NCI-H2081 (cell line): Measurements from ENCODE around the gene CFAP52.
"Not testable (repeated sequence)": the region's sequence is repeated elsewhere in the genome, so short reads cannot be mapped to it uniquely, and the experiment has no call there.

ENCODE experiments used
- DNase-seq, 2 experiments: peaks; one replicate each; lab custom pipeline; 2025; lab: John Stamatoyannopoulos, UW

Gene CFAP52, protein sequence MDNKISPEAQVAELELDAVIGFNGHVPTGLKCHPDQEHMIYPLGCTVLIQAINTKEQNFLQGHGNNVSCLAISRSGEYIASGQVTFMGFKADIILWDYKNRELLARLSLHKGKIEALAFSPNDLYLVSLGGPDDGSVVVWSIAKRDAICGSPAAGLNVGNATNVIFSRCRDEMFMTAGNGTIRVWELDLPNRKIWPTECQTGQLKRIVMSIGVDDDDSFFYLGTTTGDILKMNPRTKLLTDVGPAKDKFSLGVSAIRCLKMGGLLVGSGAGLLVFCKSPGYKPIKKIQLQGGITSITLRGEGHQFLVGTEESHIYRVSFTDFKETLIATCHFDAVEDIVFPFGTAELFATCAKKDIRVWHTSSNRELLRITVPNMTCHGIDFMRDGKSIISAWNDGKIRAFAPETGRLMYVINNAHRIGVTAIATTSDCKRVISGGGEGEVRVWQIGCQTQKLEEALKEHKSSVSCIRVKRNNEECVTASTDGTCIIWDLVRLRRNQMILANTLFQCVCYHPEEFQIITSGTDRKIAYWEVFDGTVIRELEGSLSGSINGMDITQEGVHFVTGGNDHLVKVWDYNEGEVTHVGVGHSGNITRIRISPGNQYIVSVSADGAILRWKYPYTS

GRCh38 chr17:9576521-9577372 is at the start of gene CFAP52:
CFAP52 (plus strand) TSS chr17:9576642; CDS start chr17:9576696, 54 bp downstream.
- peak; percentile 9 to 22 for DNase-seq

- no peak for DNase-seq
Measured at GRCh38 chr17:9527788-9528187, 48.7 kb upstream of the CFAP52 start.

GRCh38 chr17:9529033-9529700 is 47.3 kb upstream of the CFAP52 start:
- no peak for DNase-seq

- DNase-seq: no peak
Measured at GRCh38 chr17:9531034-9531433, 45.4 kb upstream of the CFAP52 start.

DNA sequence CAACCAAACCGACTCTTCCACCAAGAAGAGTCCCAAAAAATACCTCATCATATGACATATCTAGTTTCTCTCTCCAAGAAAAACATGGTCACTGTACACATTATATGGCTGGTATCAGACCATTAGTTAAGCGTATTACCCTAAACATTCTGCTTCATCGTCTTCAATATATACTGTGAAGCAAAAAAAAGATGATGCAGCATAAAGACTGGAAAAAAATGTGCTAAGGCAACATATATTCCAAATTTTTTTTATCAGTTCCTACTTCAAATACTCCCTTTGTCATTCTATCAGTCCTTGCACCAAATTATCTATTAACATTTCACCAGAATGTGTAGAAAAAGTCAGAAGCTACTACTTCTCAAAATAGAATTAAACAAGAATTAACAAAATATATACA is 43.7 kb upstream of the CFAP52 start:
- no peak for DNase-seq

- no peak for DNase-seq
Measured at GRCh38 chr17:9533441-9533840, 43.0 kb upstream of the CFAP52 start.

DNA sequence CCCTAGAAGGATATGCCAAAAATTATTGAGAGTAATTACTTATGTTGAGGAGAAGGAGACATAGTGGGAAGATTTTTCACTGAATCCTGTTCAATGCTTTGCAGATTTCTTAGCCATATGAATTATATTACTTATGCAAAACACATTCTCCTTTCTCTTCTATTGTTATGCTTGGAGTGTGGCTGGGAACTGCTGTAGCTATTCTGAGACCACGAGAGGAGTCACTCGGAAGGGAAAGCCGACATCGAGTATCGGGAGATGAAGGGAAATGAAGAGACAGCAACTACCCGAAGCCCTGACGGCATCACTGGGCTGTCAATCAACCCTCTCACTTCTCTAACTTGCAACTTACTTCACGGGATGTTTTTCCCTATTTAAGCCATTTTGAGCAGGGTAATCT is 40.4 kb upstream of the CFAP52 start:
- DNase-seq: no peak

DNA sequence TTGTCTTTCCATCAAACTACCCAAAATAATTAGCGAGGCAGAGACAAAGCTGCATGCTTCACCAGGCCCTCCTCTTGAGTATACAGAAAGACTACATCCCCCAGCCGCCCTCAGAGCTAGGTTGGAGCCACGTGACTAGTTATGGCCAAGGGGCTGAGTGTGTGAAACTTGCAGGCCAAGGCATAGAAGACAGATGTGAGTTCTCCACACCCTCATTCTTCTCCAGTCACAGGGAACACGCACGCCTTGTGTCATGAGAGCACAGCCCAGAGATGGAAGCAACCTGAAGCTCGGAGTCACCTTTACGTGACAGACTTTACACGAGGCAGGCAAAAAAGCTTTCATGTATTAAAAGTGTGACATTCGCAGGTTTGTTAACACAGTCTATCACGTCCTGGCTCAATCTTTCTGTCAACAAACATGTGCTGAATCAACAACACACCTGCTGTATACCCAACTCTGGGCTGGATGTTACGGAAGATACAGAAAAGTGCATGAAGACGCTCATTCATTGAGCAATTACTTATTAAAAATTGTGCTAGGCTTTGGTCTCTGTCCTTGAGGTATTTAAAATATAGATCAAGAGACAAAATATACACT is 39.2 kb upstream of the CFAP52 start:
- no peak for DNase-seq

GRCh38 chr17:9538626-9539025 is 37.8 kb upstream of the CFAP52 start:
- no peak for DNase-seq

DNA sequence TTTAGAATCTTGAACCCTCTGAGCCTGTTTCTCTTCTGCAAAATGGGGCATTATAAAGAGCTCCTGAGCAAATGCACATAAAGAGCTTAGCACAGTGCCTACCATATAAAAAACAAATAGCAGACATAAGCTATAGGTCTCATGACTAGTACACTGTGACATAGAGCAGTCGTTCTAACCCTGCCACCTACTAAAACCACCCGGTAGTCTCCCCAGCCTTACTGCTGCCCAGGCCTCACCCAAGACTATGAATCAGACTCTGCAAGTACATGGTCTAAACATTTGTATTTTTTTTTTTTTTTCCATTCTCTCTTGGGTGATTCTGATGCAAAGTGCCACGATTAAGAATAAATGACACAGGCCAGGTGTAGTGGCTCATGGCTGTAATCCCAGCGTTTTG is 34.7 kb upstream of the CFAP52 start:
- DNase-seq: no peak

DNA sequence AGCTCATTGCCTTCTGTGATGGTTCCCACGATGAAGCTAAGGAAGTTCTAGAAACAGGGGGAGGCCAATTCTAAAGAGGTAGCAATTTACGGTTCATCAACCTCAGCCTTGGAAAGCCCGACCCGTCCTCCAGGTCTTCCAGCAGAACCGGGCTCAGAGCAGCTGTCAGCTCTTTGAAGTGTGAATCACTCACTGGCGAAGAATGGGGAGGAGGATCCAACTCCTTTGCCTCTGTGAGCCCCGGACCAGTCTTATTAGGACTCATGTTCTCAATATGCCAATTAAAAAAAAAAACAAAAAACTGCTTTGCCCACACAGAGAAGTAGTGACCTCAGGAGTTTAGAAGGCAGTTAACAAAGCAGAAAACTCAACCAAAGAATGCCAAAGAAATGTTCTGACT is 32.2 kb upstream of the CFAP52 start:
- no peak for DNase-seq

DNA sequence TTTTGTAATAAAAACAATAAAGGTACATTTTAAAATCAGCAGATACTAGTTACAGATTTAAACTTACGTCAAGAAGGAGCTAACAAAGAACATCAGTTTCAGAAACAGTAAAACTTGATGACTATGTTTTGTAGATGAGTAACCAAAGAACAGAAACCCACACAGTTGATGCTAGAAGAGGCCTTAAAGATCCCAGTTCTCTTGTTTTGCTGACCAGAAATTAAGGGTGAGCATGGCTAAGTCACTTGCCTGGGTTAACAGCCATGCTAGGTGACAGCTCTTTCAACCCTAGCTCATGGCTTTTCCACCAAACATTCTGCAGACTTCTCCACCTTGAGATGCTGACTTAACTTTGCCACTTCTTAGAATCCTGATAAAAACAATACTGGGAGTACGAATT is 27.2 kb upstream of the CFAP52 start:
- DNase-seq: no peak

DNA sequence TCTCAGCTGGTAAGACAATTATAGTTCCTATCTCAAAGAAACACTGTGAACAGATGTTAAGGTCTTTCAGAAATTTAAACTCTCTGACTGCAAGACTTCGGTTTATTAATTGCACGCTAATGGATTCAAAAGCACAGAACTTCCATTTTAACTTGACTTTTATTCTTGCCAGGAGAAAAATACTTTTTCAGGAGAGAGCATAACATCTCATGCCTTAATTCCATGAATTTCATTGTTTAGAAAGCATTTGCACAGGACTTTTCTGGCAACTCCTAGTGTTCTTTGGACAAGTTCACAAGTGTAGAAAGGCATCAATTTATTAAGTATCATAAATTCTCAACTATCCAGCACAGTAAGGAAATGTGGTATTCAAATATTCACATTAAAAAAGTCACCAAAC is 23.3 kb upstream of the CFAP52 start:
- DNase-seq: no peak

DNA sequence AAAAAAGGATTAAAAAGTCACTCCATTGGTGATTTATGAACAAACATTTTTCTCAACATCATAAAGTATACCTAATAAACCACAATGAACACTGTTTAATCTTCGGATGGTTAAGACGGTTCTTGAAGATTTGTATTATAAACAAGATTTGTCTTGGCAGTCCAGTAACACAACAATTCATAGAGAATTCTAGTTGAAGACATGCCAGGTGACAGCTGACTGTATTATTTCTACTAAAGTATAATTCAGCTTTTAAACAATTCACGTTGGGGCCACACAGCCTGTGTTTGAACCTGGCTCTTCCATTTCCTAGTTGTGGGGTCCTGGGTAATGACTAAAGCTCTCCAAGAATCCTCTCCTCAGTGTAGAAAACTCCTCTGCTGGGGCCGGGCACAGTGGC is 22.8 kb upstream of the CFAP52 start:
- no peak for DNase-seq

DNA sequence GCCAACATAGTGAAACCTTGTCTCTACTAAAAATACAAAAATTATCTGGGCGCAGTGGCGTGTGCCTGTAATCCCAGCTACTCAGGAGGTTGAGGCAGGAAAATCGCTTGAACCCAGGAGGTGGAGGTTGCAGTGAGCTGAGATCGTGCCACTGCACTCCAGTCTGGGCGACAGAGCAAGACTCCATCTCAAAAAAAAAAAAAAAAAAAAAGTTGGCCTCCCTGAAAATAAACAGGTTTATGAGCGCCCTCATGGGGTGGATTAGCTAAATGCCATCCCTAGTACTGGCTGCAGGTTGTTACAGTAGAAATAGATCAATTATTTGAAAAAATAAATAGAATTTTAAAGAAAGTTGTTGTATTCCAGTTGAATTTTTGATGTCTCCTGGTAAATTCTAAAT is 21.7 kb upstream of the CFAP52 start:
- peak; percentile 17 to 32 for DNase-seq

DNA sequence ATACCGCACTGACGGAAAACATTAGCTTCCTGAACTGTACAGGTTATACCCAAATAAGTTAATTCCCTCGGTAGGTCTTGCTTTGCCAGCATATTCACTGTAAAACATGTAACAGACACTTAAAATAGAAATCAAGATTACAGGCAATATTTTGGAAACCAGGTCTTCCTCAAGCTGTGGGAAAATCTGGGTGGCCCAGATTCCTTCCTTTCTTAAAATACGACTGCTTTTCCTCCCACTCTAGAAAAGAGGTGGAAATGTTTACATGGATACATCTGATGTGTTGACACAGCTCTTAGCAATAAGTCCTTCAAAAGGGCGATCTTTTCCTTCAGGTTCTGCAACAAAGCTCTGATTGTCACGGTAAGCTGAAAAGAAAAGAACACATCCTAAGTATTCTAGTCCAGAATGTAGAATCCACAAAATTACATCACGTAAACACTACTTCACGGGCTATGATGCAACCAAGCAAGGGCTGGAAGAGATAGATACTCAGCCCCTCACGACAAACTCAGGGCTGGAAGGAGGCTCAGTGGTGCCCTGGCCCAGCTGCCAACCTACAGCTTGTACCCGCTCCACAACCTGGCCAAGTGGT is 19.2 kb upstream of the CFAP52 start:
- DNase-seq: no peak

- DNase-seq: no peak
Measured at GRCh38 chr17:9557857-9558256, 18.6 kb upstream of the CFAP52 start.

GRCh38 chr17:9564104-9564503 is 12.3 kb upstream of the CFAP52 start:
- no peak for DNase-seq

DNA sequence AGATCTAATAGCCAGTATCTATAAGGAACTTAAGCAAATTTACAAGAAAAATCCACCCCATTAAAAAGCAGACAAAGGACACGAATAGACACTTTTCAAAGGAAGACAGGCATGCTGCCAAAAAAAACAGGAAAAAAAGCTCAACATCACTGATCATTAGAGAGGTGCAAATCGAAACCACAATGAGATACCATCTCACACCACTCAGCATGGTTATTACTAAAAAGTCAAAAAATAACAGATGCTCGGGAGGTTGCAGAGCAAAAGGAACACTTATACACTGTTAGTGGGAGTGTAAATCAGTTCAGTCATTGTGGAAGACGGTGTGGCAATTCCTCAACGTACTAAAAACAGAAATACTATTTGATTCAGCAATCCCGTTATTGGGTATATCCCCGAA is 10.4 kb upstream of the CFAP52 start:
- peak; percentile 33 to 57 for DNase-seq

GRCh38 chr17:9566739-9567138 is 9.7 kb upstream of the CFAP52 start:
- not testable (repeated sequence) for DNase-seq

DNA sequence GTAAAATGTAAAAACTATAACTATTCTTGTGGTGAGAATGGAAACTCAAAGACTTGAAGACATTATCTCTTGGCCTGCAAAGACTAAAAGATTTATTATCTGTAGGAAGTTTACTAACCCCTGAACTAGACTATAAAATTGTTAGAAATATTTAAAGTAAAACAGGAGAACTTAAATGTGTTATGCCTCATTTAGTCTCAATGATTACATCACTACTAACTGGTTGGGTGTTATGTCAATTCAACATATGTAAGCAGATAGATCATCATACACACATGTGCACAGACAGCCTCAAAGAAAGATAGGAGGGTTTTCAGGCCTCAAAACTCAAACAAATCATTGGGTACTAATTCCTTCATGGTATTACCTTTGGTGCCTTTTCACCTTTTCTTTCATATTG is 8.4 kb upstream of the CFAP52 start:
- no peak for DNase-seq
